ENCODE measurements around the gene HSPA12B.
"Not testable (repeated sequence)": the region's sequence is repeated elsewhere in the genome, so short reads cannot be mapped to it uniquely, and the experiment has no call there.

DNA sequence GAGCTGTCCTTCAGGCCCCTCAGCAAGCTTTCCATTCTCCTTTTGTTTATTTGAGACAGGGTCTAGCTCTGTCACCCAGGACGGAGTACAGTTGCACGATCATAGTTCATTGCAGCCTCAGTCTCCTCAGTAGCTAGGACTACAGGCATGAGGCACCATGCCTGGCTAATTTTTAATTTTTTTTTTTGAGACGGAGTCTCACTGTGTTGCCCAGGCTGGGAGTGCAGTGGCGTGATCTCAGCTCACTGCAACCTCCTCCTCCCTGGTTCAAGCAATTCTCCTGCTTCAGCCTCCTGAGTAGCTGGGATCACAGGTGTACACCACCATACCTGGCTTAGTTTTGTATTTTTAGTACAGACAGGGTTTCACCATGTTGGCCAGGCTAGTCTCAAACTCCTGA is 56.7 kb downstream of the HSPA12B start:
- not testable (repeated sequence) for TF ChIP-seq POLR2A (IDR thresholded peaks at IDR 0.05; ENCODE audit: low read depth, low read length); CTCF (conservative IDR thresholded peaks at IDR 0.05; ENCODE audit: low read depth, low read length); CEBPB (IDR thresholded peaks at IDR 0.05; ENCODE audit: low read depth, low read length); BHLHE40 (IDR thresholded peaks at IDR 0.05; ENCODE audit: low read depth, low read length); MAFK (IDR thresholded peaks at IDR 0.05; ENCODE audit: low read depth, low read length)

All from IMR-90 (cell line).